Measurements from ENCODE around the gene SGMS1. TPM values are rescaled to one million over a fixed set of nuclear protein-coding genes. Genes with fewer than 3 reads are reported as not detected.
"Not testable (repeated sequence)": the region's sequence is repeated elsewhere in the genome, so short reads cannot be mapped to it uniquely, and the experiment has no call there.

The SGMS1 gene
- total RNA-seq, 1 donor from 2014 or later, result 25.6 TPM

- DNase-seq (ENCODE audit: low read depth) (no peak), FAIRE-seq (no peak)
- no peak overlapping the region for H3K4me3 ChIP-seq (ENCODE audit: insufficient read depth, low read depth, low read length)
- H3K9me3 ChIP-seq (ENCODE audit: insufficient read depth, low read depth, low read length), result no peaks in the 10 kb centered on the region
- H3K27me3 ChIP-seq (ENCODE audit: insufficient read depth, low read length), result no peaks in the 10 kb centered on the region
- H3K27ac Mint-ChIP-seq (ENCODE audit: unreplicated experiment), result no peak overlapping the region
- H3K36me3 ChIP-seq (ENCODE audit: insufficient read depth, low read length), result no peaks in the 10 kb centered on the region
- H3K4me2 ChIP-seq (ENCODE audit: low read length), result no peak overlapping the region
- no peak overlapping the region for H3K9ac ChIP-seq (ENCODE audit: low read length)
- no peak overlapping the region for H2AFZ ChIP-seq (ENCODE audit: low read depth, low read length)
- H3K27ac ChIP-seq (ENCODE audit: low read depth, low read length), result no peak overlapping the region
- H4K20me1 ChIP-seq (ENCODE audit: insufficient read depth, low read length), result no peaks in the 10 kb centered on the region
- H3K79me2 ChIP-seq (ENCODE audit: insufficient read depth, low read length), result no peaks in the 10 kb centered on the region
- no peak for TF ChIP-seq CTCF (IDR thresholded peaks at IDR 0.05; ENCODE audit: insufficient read depth, low read depth, low read length)
- no peak for TF ChIP-seq EZH2 (IDR thresholded peaks at IDR 0.05; ENCODE audit: insufficient read depth, low read length)
- no peaks in the 10 kb centered on the region for H3K4me1 ChIP-seq (ENCODE audit: insufficient read depth, low read length)
- H3K4me1 Mint-ChIP-seq (ENCODE audit: low read depth, unreplicated experiment), result no peaks in the 10 kb centered on the region
- no peaks in the 10 kb centered on the region for H3K27me3 Mint-ChIP-seq (ENCODE audit: low read depth, unreplicated experiment)
- H3K4me3 Mint-ChIP-seq (ENCODE audit: unreplicated experiment), result no peak overlapping the region
- peaks cover under 1% of the 10 kb centered on the region for H3K36me3 Mint-ChIP-seq (ENCODE audit: low read depth, unreplicated experiment)
- H3K9me3 Mint-ChIP-seq (ENCODE audit: unreplicated experiment), result no peaks in the 10 kb centered on the region
Observed at GRCh38 chr10:50453940-50454339, 169.8 kb downstream of the SGMS1 start.

DNA sequence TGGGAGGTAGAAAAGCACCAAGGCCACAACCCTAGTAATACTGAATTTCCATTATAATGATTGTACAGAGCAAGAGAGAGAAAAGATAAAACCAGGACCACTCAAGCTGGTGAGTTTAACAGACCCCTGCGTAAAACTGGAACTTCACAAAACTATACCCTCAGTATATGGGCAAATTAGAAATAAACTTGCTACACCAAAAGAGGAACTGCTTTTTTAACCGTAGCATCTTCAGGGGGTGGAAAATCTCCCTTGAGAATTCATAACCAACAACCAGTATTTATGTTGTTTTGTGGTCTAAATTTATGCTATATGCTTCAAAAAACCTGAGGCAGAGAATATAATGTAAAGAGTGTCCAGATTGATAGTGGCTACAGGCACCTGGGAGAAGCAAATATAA, 171.2 kb downstream of the SGMS1 start:
- Histone ChIP-seq H3K4me2 (ENCODE audit: low read length) (no peak overlapping the region), H3K4me3 (ENCODE audit: insufficient read depth, low read depth, low read length) (no peak overlapping the region), H3K9me3 (ENCODE audit: insufficient read depth, low read depth, low read length) (no peaks in the 10 kb centered on the region), H3K27ac (ENCODE audit: low read depth, low read length) (no peak overlapping the region), H3K9ac (ENCODE audit: low read length) (no peak overlapping the region), H2AFZ (ENCODE audit: low read depth, low read length) (no peak overlapping the region), H3K36me3 (ENCODE audit: insufficient read depth, low read length) (no peaks in the 10 kb centered on the region), H4K20me1 (ENCODE audit: insufficient read depth, low read length) (no peaks in the 10 kb centered on the region), H3K27me3 (ENCODE audit: insufficient read depth, low read length) (no peaks in the 10 kb centered on the region), H3K4me1 (ENCODE audit: insufficient read depth, low read length) (no peaks in the 10 kb centered on the region), H3K79me2 (ENCODE audit: insufficient read depth, low read length) (no peaks in the 10 kb centered on the region)
- Mint-ChIP-seq H3K4me3 (ENCODE audit: unreplicated experiment) (no peak overlapping the region), H3K36me3 (ENCODE audit: low read depth, unreplicated experiment) (no peaks in the 10 kb centered on the region), H3K27me3 (ENCODE audit: low read depth, unreplicated experiment) (no peaks in the 10 kb centered on the region), H3K9me3 (ENCODE audit: unreplicated experiment) (no peaks in the 10 kb centered on the region), H3K4me1 (ENCODE audit: low read depth, unreplicated experiment) (no peaks in the 10 kb centered on the region), H3K27ac (ENCODE audit: unreplicated experiment) (no peak overlapping the region)
- TF ChIP-seq EZH2 (IDR thresholded peaks at IDR 0.05; ENCODE audit: insufficient read depth, low read length) (no peak), CTCF (IDR thresholded peaks at IDR 0.05; ENCODE audit: insufficient read depth, low read depth, low read length) (no peak)
- DNase-seq (ENCODE audit: low read depth), result no peak
- no peak for FAIRE-seq

DNA sequence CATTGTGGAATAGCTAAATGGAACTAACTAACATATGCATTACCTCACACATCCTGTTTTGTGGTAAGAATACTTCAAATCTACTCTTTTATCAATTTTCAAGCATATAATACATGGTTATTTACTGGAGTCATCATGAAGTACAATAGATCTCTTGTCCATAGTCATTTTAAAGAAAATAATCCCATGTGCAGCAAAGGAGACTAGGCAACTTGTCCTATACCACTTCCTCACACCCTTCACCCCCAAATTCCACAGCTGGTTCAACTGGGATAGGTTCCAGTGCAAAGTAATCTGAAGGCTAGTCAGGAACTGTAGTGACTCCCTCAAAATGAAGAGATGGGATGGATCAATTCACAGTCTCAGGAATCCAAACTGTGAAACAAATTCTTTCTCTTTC, 176.1 kb downstream of the SGMS1 start:
- no peaks in the 10 kb centered on the region for H3K36me3 ChIP-seq (ENCODE audit: insufficient read depth, low read length)
- H3K79me2 ChIP-seq (ENCODE audit: insufficient read depth, low read length), result no peaks in the 10 kb centered on the region
- TF ChIP-seq CTCF (IDR thresholded peaks at IDR 0.05; ENCODE audit: insufficient read depth, low read depth, low read length) (no peak), EZH2 (IDR thresholded peaks at IDR 0.05; ENCODE audit: insufficient read depth, low read length) (no peak)
- no peak overlapping the region for H3K4me3 Mint-ChIP-seq (ENCODE audit: unreplicated experiment)
- H3K27me3 ChIP-seq (ENCODE audit: insufficient read depth, low read length), result no peaks in the 10 kb centered on the region
- no peaks in the 10 kb centered on the region for H3K27me3 Mint-ChIP-seq (ENCODE audit: low read depth, unreplicated experiment)
- H3K9me3 Mint-ChIP-seq (ENCODE audit: unreplicated experiment), result no peaks in the 10 kb centered on the region
- no peak overlapping the region for H2AFZ ChIP-seq (ENCODE audit: low read depth, low read length)
- FAIRE-seq (no peak), DNase-seq (ENCODE audit: low read depth) (peak; percentile 12)
- no peak overlapping the region for H3K9ac ChIP-seq (ENCODE audit: low read length)
- no peaks in the 10 kb centered on the region for H3K9me3 ChIP-seq (ENCODE audit: insufficient read depth, low read depth, low read length)
- no peaks in the 10 kb centered on the region for H3K4me1 ChIP-seq (ENCODE audit: insufficient read depth, low read length)
- no peaks in the 10 kb centered on the region for H3K36me3 Mint-ChIP-seq (ENCODE audit: low read depth, unreplicated experiment)
- H3K4me2 ChIP-seq (ENCODE audit: low read length), result peak overlapping the region; percentile 2
- no peak overlapping the region for H3K4me3 ChIP-seq (ENCODE audit: insufficient read depth, low read depth, low read length)
- H4K20me1 ChIP-seq (ENCODE audit: insufficient read depth, low read length), result no peaks in the 10 kb centered on the region
- no peak overlapping the region for H3K27ac Mint-ChIP-seq (ENCODE audit: unreplicated experiment)
- no peaks in the 10 kb centered on the region for H3K4me1 Mint-ChIP-seq (ENCODE audit: low read depth, unreplicated experiment)
- no peak overlapping the region for H3K27ac ChIP-seq (ENCODE audit: low read depth, low read length)

DNA sequence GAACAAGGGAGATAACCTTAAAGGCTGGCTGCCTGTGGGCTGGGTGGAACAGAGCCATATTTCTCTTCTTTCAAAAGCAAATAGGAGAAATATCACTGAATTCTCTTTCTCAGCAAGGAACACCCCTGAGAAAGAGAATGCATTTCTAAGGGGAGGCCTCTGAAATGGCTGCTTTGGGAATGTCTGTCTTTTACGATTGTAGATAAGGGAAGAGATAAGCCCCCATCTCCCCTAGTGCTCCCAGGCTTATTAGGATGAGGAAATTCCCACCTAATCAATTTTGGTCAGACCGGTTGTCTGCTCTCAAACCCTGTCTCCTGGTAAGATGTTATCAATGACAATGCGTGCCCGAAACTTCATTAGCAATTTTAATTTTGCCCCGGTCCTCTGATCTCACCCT, 178.0 kb downstream of the SGMS1 start:
- not testable (repeated sequence) for H3K36me3 ChIP-seq (ENCODE audit: insufficient read depth, low read length); H3K4me1 Mint-ChIP-seq (ENCODE audit: low read depth, unreplicated experiment); H3K27ac Mint-ChIP-seq (ENCODE audit: unreplicated experiment); H3K27me3 Mint-ChIP-seq (ENCODE audit: low read depth, unreplicated experiment); H3K9me3 Mint-ChIP-seq (ENCODE audit: unreplicated experiment); H3K4me1 ChIP-seq (ENCODE audit: insufficient read depth, low read length); H3K9me3 ChIP-seq (ENCODE audit: insufficient read depth, low read depth, low read length); H4K20me1 ChIP-seq (ENCODE audit: insufficient read depth, low read length); H3K9ac ChIP-seq (ENCODE audit: low read length); H3K4me2 ChIP-seq (ENCODE audit: low read length); H3K79me2 ChIP-seq (ENCODE audit: insufficient read depth, low read length); DNase-seq (ENCODE audit: low read depth); H3K4me3 Mint-ChIP-seq (ENCODE audit: unreplicated experiment); H3K36me3 Mint-ChIP-seq (ENCODE audit: low read depth, unreplicated experiment); H3K27me3 ChIP-seq (ENCODE audit: insufficient read depth, low read length); FAIRE-seq; H2AFZ ChIP-seq (ENCODE audit: low read depth, low read length); H3K4me3 ChIP-seq (ENCODE audit: insufficient read depth, low read depth, low read length); H3K27ac ChIP-seq (ENCODE audit: low read depth, low read length)
